Progenitor cell of endocrine pancreas (in vitro differentiated cells): ENCODE data around the gene TUBGCP4. TPM values are rescaled to one million over a fixed set of nuclear protein-coding genes. Genes with fewer than 3 reads are reported as not detected.
"Not testable (repeated sequence)": the region's sequence is repeated elsewhere in the genome, so short reads cannot be mapped to it uniquely, and the experiment has no call there.

Source experiments
- DNase-seq: peaks from one replicate; pipeline ENCODE4 v3.0.0; 2021; ENCODE audit warnings: low spot score; ENCODE audit not compliant: unreplicated experiment
- H3K27ac Mint-ChIP-seq: 2 replicates; pipeline ENCODE4 v1.8.0; 2021; ENCODE audit warnings: mild to moderate bottlenecking, moderate library complexity, mixed read lengths
- H3K27me3 Mint-ChIP-seq: 2 replicates; pipeline ENCODE4 v1.8.0; 2021; ENCODE audit warnings: mixed read lengths
- H3K36me3 Mint-ChIP-seq: 2 replicates; pipeline ENCODE4 v1.8.0; 2022; ENCODE audit warnings: mixed read lengths; ENCODE audit not compliant: insufficient read depth
- H3K4me1 Mint-ChIP-seq: 2 replicates; pipeline ENCODE4 v1.8.0; 2021; ENCODE audit warnings: low read depth, mixed read lengths
- H3K4me3 Mint-ChIP-seq: 2 replicates; pipeline ENCODE4 v1.8.0; 2021; ENCODE audit warnings: low read depth, mild to moderate bottlenecking, moderate library complexity, mixed read lengths
- H3K9me3 Mint-ChIP-seq: 2 replicates; pipeline ENCODE4 v1.8.0; 2021; ENCODE audit warnings: low read depth, mixed read lengths
- total RNA-seq: library from RNA; stranded (reverse); gene quantifications from 2 replicates; pipeline ENCODE4 v1.2.1, GENCODE V29; 2021
- TF ChIP-seq, protein P1 (sequence below): fragments of 200-600 bp; sonication (generic); IDR thresholded peaks from one replicate; pipeline ENCODE4 v1.5.0; 2021; ENCODE audit warnings: antibody characterized with exemption, mild to moderate bottlenecking; ENCODE audit not compliant: unreplicated experiment

TUBGCP4 gene
- total RNA-seq, 1 donor from 2014 or later: 41.9 TPM

DNA sequence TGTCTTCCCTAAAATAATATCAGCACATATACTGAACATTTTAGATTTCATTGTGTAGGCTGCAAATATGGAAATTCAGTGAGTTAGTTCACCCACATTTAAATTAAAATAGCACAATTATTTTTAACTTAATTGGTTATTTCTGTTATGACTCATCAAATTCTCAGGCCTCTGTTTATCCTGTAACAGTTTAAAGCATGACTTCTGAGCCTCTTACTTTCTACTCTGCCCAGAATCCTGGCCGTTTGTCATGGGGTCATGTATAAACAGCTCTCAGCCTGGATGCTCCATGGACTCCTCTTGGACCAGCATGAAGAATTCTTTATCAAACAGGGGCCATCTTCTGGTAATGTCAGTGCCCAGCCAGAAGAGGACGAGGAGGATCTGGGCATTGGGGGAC lies 12.2 kb downstream of the TUBGCP4 start:
- Mint-ChIP-seq H3K36me3 (peaks cover 37% of the 10 kb centered on the region), H3K27ac (no peak overlapping the region), H3K27me3 (no peaks in the 10 kb centered on the region), H3K9me3 (no peaks in the 10 kb centered on the region), H3K4me3 (no peak overlapping the region), H3K4me1 (no peaks in the 10 kb centered on the region)
- TF ChIP-seq, protein P1, sequence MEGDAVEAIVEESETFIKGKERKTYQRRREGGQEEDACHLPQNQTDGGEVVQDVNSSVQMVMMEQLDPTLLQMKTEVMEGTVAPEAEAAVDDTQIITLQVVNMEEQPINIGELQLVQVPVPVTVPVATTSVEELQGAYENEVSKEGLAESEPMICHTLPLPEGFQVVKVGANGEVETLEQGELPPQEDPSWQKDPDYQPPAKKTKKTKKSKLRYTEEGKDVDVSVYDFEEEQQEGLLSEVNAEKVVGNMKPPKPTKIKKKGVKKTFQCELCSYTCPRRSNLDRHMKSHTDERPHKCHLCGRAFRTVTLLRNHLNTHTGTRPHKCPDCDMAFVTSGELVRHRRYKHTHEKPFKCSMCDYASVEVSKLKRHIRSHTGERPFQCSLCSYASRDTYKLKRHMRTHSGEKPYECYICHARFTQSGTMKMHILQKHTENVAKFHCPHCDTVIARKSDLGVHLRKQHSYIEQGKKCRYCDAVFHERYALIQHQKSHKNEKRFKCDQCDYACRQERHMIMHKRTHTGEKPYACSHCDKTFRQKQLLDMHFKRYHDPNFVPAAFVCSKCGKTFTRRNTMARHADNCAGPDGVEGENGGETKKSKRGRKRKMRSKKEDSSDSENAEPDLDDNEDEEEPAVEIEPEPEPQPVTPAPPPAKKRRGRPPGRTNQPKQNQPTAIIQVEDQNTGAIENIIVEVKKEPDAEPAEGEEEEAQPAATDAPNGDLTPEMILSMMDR: no peak
- no peak for DNase-seq

DNA sequence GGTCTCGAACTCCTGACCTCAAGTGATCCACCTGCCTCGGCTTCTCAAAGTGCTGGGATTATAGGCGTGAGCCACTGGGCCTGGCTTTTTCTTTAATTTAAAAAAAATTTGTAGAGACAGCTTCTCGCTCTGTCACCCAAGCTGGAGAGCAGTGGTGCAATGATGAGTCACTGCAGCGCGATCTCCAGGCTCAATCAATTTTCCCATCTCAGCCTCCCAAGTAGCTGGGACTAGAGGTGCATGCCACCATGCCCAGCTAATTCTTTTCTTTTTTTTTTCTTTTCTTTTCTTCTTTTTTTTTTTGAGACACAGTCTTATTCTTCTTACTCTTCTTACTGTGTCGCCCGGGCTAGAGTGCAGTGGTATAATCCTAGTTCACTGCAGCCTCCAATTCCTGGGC lies 19.8 kb downstream of the TUBGCP4 start:
- Mint-ChIP-seq H3K27ac (no peak overlapping the region), H3K36me3 (peaks cover 18% of the 10 kb centered on the region), H3K9me3 (no peaks in the 10 kb centered on the region), H3K4me1 (no peaks in the 10 kb centered on the region), H3K27me3 (no peaks in the 10 kb centered on the region), H3K4me3 (no peak overlapping the region)
- TF ChIP-seq, protein P1: no peak
- no peak for DNase-seq

DNA sequence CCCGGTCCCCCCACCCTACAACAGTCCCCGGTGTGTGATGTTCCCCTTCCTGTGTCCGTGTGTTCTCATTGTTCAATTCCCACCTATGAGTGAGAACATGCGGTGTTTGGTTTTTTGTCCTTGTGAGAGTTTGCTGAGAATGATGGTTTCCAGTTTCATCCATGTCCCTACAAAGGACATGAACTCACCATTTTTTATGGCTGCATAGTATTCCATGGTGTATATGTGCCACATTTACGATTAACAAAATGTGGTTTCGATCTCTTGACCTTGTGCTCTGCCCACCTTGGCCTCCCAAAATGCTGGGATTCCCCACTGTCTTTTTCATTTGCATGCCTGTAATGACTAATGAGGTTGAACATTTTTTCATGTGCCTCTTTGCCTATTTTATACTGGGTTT lies 22.7 kb downstream of the TUBGCP4 start:
- not testable (repeated sequence) for H3K4me3 Mint-ChIP-seq, DNase-seq, H3K9me3 Mint-ChIP-seq, H3K27me3 Mint-ChIP-seq, H3K27ac Mint-ChIP-seq, H3K4me1 Mint-ChIP-seq
- peaks cover 19% of the 10 kb centered on the region for H3K36me3 Mint-ChIP-seq

DNA sequence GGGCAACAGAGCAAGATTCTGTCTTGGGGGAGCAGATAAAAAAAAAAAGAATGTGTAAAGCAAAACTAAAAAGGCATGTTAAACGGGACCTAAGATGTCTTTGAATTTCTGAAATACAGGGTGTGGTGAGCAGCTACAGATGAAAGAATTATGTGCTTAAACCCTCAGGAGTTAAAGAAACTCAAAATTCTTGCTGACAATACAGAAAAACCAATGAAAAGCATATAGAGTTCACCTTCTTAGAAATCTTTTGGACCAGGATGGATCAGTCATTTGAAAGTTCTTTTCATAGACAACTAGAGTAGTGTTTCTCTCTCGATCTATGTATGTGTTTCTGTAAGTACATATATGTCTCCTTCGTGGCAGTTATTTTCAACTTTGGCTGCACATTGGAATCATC lies 31.4 kb downstream of the TUBGCP4 start:
- TF ChIP-seq, protein P1: no peak
- H3K36me3 Mint-ChIP-seq: peaks cover 28% of the 10 kb centered on the region
- DNase-seq: no peak
- no peaks in the 10 kb centered on the region for H3K27me3 Mint-ChIP-seq
- H3K4me1 Mint-ChIP-seq: no peaks in the 10 kb centered on the region
- peak overlapping the region; percentile 27 for H3K27ac Mint-ChIP-seq
- H3K4me3 Mint-ChIP-seq: no peak overlapping the region
- no peaks in the 10 kb centered on the region for H3K9me3 Mint-ChIP-seq

DNA sequence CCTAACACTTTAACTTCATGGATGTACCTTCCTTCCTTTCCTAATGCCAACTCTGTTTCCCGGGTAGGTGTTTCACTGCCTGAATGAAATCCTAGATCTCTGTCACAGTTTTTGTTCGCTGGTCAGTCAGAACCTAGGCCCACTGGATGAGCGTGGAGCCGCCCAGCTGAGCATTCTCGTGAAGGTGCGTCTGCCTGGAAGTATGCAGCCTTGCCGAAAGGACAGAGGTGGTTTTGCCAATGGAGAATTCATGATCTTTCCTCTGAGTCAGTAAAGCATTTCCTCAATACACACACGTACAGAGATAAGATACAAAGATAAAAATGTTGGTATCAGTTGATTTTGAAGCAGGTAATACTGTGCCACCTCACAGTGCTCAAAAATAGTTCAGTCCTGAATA lies 32.7 kb downstream of the TUBGCP4 start:
- Mint-ChIP-seq H3K27ac (no peak overlapping the region), H3K4me3 (no peak overlapping the region), H3K9me3 (no peaks in the 10 kb centered on the region), H3K36me3 (peaks cover 37% of the 10 kb centered on the region), H3K27me3 (no peaks in the 10 kb centered on the region), H3K4me1 (no peaks in the 10 kb centered on the region)
- TF ChIP-seq, protein P1: no peak
- DNase-seq: no peak

DNA sequence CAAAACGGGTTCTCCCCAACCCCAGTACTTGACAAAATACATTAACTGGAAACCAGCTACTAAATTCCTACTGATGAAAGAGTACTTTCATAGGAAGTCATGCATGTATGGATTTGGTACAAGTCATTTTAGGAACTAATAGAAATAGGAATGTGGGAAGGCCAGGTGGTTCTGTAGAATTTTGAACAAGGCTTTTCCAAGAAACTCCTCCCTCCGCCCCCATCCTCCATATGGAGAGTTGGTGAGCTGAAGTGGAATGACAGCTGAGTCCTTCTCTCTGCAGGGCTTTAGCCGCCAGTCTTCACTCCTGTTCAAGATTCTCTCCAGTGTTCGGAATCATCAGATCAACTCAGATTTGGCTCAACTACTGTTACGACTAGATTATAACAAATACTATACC lies 33.2 kb downstream of the TUBGCP4 start:
- H3K4me3 Mint-ChIP-seq: no peak overlapping the region
- DNase-seq: no peak

More for the DNA sequence above, 33.2 kb downstream of the TUBGCP4 start:
- no peak overlapping the region for H3K27ac Mint-ChIP-seq
- H3K9me3 Mint-ChIP-seq: no peaks in the 10 kb centered on the region
- H3K4me1 Mint-ChIP-seq: no peaks in the 10 kb centered on the region
- H3K36me3 Mint-ChIP-seq: peaks cover 42% of the 10 kb centered on the region
- H3K27me3 Mint-ChIP-seq: no peaks in the 10 kb centered on the region
- TF ChIP-seq, protein P1: no peak
